ENCODE measurements around the gene AHNAK. TPM values are rescaled to one million over a fixed set of nuclear protein-coding genes. Genes with fewer than 3 reads are reported as not detected.

The AHNAK gene
- total and polyA plus RNA-seq, 2 of the 8 experiments (the other 6 are each of a cell fraction or from before 2014, with no cell fraction given) = 2.0 to 5.8 TPM

- TF ChIP-seq SIRT6 (IDR thresholded peaks at IDR 0.05; ENCODE audit: low read length) (no peak), SRF (IDR thresholded peaks at IDR 0.05; ENCODE audit: low read depth, low read length) (no peak), NRF1 (IDR thresholded peaks at IDR 0.05; ENCODE audit: low read depth, low read length) (no peak), SP2 (IDR thresholded peaks at IDR 0.05; ENCODE audit: low read length) (no peak), PHF8 (conservative IDR thresholded peaks at IDR 0.05; ENCODE audit: low read depth, low read length) (no peak)
These were observed 145.8 kb downstream of the AHNAK start (continued) for GRCh38 chr11:62400760-62401159.
